OCI-LY7 (cell line): ENCODE measurements around the gene OPRPN. TPM values are rescaled to one million over a fixed set of nuclear protein-coding genes. Genes with fewer than 3 reads are reported as not detected.

ENCODE experiments used
- BruUV-seq: library from RNA; stranded (reverse); fragments of 400-500 nt; replicated peaks from 2 replicates; lab custom pipeline; 2021; lab: Mats Ljungman, UMichigan
- CTCF ChIA-PET: fragments of 300-600 bp; sonication (Branson Sonifier 250); formaldehyde crosslinking; loops from one replicate; lab custom pipeline; 2022; ENCODE audit warnings: antibody characterized with exemption; ENCODE audit not compliant: unreplicated experiment; lab: Charles Lee
- POLR2A ChIA-PET: fragments of 300-600 bp; sonication (Branson Sonifier 250); formaldehyde crosslinking; loops from one replicate; lab custom pipeline; 2022; ENCODE audit warnings: antibody characterized with exemption; lab: Charles Lee
- DNase-seq: peaks from one replicate; pipeline ENCODE4 v3.0.0-alpha.2; 2015; ENCODE audit warnings: low spot score
- H2AFZ ChIP-seq: fragments of 200-600 bp; sonication (generic), shearing (Covaris generic); 2 replicates; pipeline ENCODE4 v1.6.1; 2014; ENCODE audit warnings: mild to moderate bottlenecking, antibody characterized with exemption, low read length, moderate library complexity
- H3K27ac ChIP-seq: fragments of 200-600 bp; sonication (generic); 2 replicates; pipeline ENCODE4 v1.5.1; 2014; ENCODE audit warnings: mixed run types, low read depth, mild to moderate bottlenecking, moderate library complexity, low read length, inconsistent platforms; ENCODE audit not compliant: poor library complexity, severe bottlenecking
- H3K36me3 ChIP-seq: fragments of 200-600 bp; sonication (generic); 2 replicates; pipeline ENCODE4 v1.6.1; 2014; ENCODE audit warnings: mild to moderate bottlenecking, antibody characterized with exemption, low read length, moderate library complexity, mixed read lengths; ENCODE audit not compliant: insufficient read depth
- H3K4me1 ChIP-seq: fragments of 200-600 bp; sonication (generic); 2 replicates; pipeline ENCODE4 v1.5.1; 2014; ENCODE audit warnings: mild to moderate bottlenecking, low read length; ENCODE audit not compliant: insufficient read depth, poor library complexity, severe bottlenecking
- H3K4me2 ChIP-seq: fragments of 200-600 bp; sonication (generic); 2 replicates; pipeline ENCODE4 v1.6.1; 2014; ENCODE audit warnings: mild to moderate bottlenecking, low read length
- H3K4me3 ChIP-seq: fragments of 200-600 bp; sonication (generic); 2 replicates; pipeline ENCODE4 v1.5.1; 2014; ENCODE audit warnings: mild to moderate bottlenecking, low read depth, low read length; ENCODE audit not compliant: poor library complexity, severe bottlenecking
- H3K79me2 ChIP-seq: fragments of 200-600 bp; sonication (generic); 2 replicates; pipeline ENCODE4 v1.6.1; 2016; ENCODE audit warnings: low read depth, mild to moderate bottlenecking, low read length, moderate library complexity, mixed read lengths; ENCODE audit not compliant: insufficient read depth
- H3K9me2 ChIP-seq: fragments of 200-600 bp; sonication (generic); 2 replicates; pipeline ENCODE4 v1.6.1; 2016; ENCODE audit warnings: mild to moderate bottlenecking, low read length, mixed read lengths; ENCODE audit not compliant: insufficient read depth
- H3K9me3 ChIP-seq: fragments of 200-600 bp; sonication (generic); 2 replicates; pipeline ENCODE4 v1.6.1; 2014; ENCODE audit warnings: mild to moderate bottlenecking, mixed run types, low read length, mixed read lengths
- H4K20me1 ChIP-seq: fragments of 200-600 bp; sonication (generic); 2 replicates; pipeline ENCODE4 v1.6.1; 2014; ENCODE audit warnings: mild to moderate bottlenecking, antibody characterized with exemption, low read length, moderate library complexity, mixed read lengths; ENCODE audit not compliant: insufficient read depth
- EZH2phosphoT487 ChIP-seq: fragments of 200-600 bp; sonication (generic); IDR thresholded peaks from 2 replicates; pipeline ENCODE4 v1.6.1; 2018; ENCODE audit warnings: low read depth, borderline replicate concordance, mild to moderate bottlenecking, mixed run types, antibody characterized with exemption, low read length, moderate library complexity, mixed read lengths
- intact Hi-C: fragments of 100-400 bp; cut with micrococcal nuclease; formaldehyde crosslinking; loops from one replicate; pipeline ENCODE4 v1.10.0; 2022; ENCODE audit not compliant: unreplicated experiment
- total RNA-seq, 2 experiments: library from RNA; depleted of rRNA in 1 of 2; stranded (reverse); fragments of >200 nt in 1 of 2; shearing (Covaris generic) in 1 of 2; gene quantifications; 2 replicates each; pipeline ENCODE4 v1.2.3, GENCODE V29; 2014 to 2022
- TF ChIP-seq, protein P1 (sequence below): fragments of 200-600 bp; sonication (generic); conservative IDR thresholded peaks from 2 replicates; pipeline ENCODE4 v1.5.1; 2014; ENCODE audit warnings: mild to moderate bottlenecking, antibody characterized with exemption, low read length, moderate library complexity, mixed read lengths

The OPRPN gene
- total RNA-seq, 2 experiments from 2014 or later, result not detected

DNA sequence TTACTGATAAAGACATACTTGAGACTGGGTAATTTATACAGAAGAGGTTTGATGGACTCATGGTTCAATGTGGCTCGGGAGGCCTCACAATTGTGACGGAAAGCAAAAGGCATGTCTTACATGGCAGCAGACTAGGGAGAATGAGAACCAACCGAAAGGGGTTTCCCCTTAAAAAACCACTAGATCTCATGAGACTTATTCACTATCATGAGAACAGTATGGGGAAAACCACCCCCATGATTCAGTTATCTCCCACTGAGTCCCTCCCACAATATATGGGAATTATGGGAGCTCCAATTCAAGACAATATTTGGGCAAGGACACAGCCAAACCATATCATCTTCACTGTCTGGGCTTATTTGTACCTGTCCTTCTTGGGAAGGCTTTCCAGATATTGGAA lies 51.5 kb downstream of the OPRPN start:
- no peaks in the 10 kb centered on the region for H3K9me2 ChIP-seq
- H3K4me3 ChIP-seq, result no peak overlapping the region
- ChIA-PET POLR2A (no interaction called here), CTCF (no interaction called here)
- H4K20me1 ChIP-seq, result no peaks in the 10 kb centered on the region
- no peak overlapping the region for H3K4me2 ChIP-seq
- H3K36me3 ChIP-seq, result no peaks in the 10 kb centered on the region
- no peaks in the 10 kb centered on the region for H3K4me1 ChIP-seq
- DNase-seq, result no peak
- H2AFZ ChIP-seq, result no peak overlapping the region
- H3K27ac ChIP-seq, result no peak overlapping the region
- H3K79me2 ChIP-seq, result no peaks in the 10 kb centered on the region
- no TSS peak for BruUV-seq
- intact Hi-C loops, result no loop called here
- no peaks in the 10 kb centered on the region for H3K9me3 ChIP-seq
- TF ChIP-seq, protein P1, sequence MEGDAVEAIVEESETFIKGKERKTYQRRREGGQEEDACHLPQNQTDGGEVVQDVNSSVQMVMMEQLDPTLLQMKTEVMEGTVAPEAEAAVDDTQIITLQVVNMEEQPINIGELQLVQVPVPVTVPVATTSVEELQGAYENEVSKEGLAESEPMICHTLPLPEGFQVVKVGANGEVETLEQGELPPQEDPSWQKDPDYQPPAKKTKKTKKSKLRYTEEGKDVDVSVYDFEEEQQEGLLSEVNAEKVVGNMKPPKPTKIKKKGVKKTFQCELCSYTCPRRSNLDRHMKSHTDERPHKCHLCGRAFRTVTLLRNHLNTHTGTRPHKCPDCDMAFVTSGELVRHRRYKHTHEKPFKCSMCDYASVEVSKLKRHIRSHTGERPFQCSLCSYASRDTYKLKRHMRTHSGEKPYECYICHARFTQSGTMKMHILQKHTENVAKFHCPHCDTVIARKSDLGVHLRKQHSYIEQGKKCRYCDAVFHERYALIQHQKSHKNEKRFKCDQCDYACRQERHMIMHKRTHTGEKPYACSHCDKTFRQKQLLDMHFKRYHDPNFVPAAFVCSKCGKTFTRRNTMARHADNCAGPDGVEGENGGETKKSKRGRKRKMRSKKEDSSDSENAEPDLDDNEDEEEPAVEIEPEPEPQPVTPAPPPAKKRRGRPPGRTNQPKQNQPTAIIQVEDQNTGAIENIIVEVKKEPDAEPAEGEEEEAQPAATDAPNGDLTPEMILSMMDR, result no peak
- no peak for TF ChIP-seq EZH2phosphoT487

DNA sequence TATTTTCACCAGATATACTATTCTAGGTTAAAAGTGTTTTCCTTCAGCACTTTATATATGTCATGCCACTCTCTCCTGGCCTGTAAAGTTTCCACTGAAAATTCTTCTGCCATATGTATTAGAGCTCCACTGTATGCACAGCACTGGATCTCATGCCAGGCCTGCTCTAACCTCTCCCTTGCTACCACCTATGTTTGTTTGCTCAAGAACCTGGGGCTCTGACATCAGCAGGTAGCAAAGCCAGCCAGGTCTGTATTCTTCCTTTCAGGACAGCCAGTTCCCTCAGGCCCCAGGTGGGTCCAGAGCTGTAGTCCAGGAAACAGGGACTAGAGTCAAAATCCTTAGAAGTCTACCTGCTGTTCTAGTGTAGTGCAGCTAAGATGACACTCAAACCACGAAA lies 55.2 kb downstream of the OPRPN start:
- Histone ChIP-seq H3K4me3 (no peak overlapping the region), H3K27ac (no peak overlapping the region), H3K9me2 (no peaks in the 10 kb centered on the region), H2AFZ (no peak overlapping the region), H3K4me2 (no peak overlapping the region), H4K20me1 (no peaks in the 10 kb centered on the region), H3K9me3 (no peaks in the 10 kb centered on the region), H3K79me2 (no peaks in the 10 kb centered on the region), H3K4me1 (no peaks in the 10 kb centered on the region), H3K36me3 (no peaks in the 10 kb centered on the region)
- DNase-seq, result no peak
- no peak for TF ChIP-seq EZH2phosphoT487
- TF ChIP-seq, protein P1, result no peak
- no TSS peak for BruUV-seq
- ChIA-PET POLR2A (no interaction called here), CTCF (no interaction called here)
- intact Hi-C loops, result no loop called here

Other genes with a start within 250 kb of the OPRPN start
- gene PRR27, start 243.7 kb upstream of the OPRPN start, total RNA-seq (2014; rRNA removed; shearing (Covaris generic)), result not detected in 2 replicates
- gene PRR27, start 243.7 kb upstream of the OPRPN start, total RNA-seq (2022), result not detected in 2 replicates
- not detected in 2 replicates for gene ODAM, start 202.2 kb upstream of the OPRPN start, total RNA-seq (2014; rRNA removed; shearing (Covaris generic))
- not detected in 2 replicates for gene ODAM, start 202.2 kb upstream of the OPRPN start, total RNA-seq (2022)
- not detected in 2 replicates for gene FDCSP, start 171.8 kb upstream of the OPRPN start, total RNA-seq (2014; rRNA removed; shearing (Covaris generic))
- not detected in 2 replicates for gene FDCSP, start 171.8 kb upstream of the OPRPN start, total RNA-seq (2022)
- not detected in 2 replicates for gene CSN3, start 155.3 kb upstream of the OPRPN start, total RNA-seq (2014; rRNA removed; shearing (Covaris generic))
- gene CSN3, start 155.3 kb upstream of the OPRPN start, total RNA-seq (2022), result not detected in 2 replicates
- not detected in 2 replicates for gene CABS1, start 63.0 kb upstream of the OPRPN start, total RNA-seq (2014; rRNA removed; shearing (Covaris generic))
- gene CABS1, start 63.0 kb upstream of the OPRPN start, total RNA-seq (2022), result not detected in 2 replicates
- gene SMR3A, start 37.2 kb upstream of the OPRPN start, total RNA-seq (2014; rRNA removed; shearing (Covaris generic)), result not detected in 2 replicates
- gene SMR3A, start 37.2 kb upstream of the OPRPN start, total RNA-seq (2022), result not detected in 2 replicates
- gene SMR3B, start 14.8 kb upstream of the OPRPN start, total RNA-seq (2014; rRNA removed; shearing (Covaris generic)), result not detected in 2 replicates
- gene SMR3B, start 14.8 kb upstream of the OPRPN start, total RNA-seq (2022), result not detected in 2 replicates
- gene MUC7, start 74.3 kb downstream of the OPRPN start, total RNA-seq (2014; rRNA removed; shearing (Covaris generic)), result not detected in 2 replicates
- not detected in 2 replicates for gene MUC7, start 74.3 kb downstream of the OPRPN start, total RNA-seq (2022)
- gene AMTN, start 120.6 kb downstream of the OPRPN start, total RNA-seq (2014; rRNA removed; shearing (Covaris generic)), result not detected in 2 replicates
- not detected in 2 replicates for gene AMTN, start 120.6 kb downstream of the OPRPN start, total RNA-seq (2022)
- not detected in 2 replicates for gene AMBN, start 194.3 kb downstream of the OPRPN start, total RNA-seq (2014; rRNA removed; shearing (Covaris generic))
- not detected in 2 replicates for gene AMBN, start 194.3 kb downstream of the OPRPN start, total RNA-seq (2022)
- gene ENAM, start 230.8 kb downstream of the OPRPN start, total RNA-seq (2014; rRNA removed; shearing (Covaris generic)), result 0.32 TPM in 1 of 2 replicates, not detected in the other
- 3.5 and 6.2 TPM in 2 replicates for gene ENAM, start 230.8 kb downstream of the OPRPN start, total RNA-seq (2022)